ENCODE results near the gene MLNR.

Gene MLNR, protein sequence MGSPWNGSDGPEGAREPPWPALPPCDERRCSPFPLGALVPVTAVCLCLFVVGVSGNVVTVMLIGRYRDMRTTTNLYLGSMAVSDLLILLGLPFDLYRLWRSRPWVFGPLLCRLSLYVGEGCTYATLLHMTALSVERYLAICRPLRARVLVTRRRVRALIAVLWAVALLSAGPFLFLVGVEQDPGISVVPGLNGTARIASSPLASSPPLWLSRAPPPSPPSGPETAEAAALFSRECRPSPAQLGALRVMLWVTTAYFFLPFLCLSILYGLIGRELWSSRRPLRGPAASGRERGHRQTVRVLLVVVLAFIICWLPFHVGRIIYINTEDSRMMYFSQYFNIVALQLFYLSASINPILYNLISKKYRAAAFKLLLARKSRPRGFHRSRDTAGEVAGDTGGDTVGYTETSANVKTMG

DNA sequence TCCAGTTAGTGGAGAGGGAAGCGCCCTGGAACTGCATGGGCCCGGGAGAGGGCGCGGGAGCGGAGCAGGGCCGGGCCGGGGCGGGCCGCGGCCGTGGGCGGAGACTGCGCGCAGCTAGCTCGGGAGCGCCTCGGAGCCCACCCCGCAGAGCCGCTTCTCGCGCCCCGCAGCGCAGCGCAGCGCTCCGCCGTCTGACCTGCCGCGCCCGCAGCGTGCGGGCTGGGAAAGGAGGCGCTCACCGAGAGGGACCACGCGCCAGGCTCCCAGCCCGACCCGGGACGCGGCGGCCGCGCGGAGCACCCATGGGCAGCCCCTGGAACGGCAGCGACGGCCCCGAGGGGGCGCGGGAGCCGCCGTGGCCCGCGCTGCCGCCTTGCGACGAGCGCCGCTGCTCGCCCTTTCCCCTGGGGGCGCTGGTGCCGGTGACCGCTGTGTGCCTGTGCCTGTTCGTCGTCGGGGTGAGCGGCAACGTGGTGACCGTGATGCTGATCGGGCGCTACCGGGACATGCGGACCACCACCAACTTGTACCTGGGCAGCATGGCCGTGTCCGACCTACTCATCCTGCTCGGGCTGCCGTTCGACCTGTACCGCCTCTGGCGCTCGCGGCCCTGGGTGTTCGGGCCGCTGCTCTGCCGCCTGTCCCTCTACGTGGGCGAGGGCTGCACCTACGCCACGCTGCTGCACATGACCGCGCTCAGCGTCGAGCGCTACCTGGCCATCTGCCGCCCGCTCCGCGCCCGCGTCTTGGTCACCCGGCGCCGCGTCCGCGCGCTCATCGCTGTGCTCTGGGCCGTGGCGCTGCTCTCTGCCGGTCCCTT lies at the start of gene MLNR:
Gene MLNR, plus strand, starts transcription at position 303 of the 820 bp plus-strand sequence. Its CDS starts 0 bp downstream, at position 303.
- DNase-seq, result peak; percentile 72

DNA sequence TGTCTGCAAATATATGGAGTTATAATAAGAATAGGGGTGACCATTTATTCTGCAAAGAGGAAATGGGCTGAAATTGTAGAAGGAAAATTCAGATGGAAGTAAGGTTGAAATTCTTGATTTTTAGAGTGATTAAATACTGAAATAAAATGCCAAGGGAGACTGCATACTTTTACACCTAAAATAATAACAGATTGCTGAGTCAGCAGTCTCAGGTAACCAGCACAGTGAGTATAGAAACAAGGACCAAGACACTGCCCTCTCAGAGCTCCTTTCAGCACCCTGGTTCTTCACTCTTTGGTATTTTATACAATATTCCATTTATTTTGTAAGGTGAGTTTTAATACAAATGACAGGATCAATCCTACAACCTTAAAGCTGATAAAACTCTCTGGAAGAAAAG lies 48.8 kb upstream of the MLNR start:
- no peak for DNase-seq

DNA sequence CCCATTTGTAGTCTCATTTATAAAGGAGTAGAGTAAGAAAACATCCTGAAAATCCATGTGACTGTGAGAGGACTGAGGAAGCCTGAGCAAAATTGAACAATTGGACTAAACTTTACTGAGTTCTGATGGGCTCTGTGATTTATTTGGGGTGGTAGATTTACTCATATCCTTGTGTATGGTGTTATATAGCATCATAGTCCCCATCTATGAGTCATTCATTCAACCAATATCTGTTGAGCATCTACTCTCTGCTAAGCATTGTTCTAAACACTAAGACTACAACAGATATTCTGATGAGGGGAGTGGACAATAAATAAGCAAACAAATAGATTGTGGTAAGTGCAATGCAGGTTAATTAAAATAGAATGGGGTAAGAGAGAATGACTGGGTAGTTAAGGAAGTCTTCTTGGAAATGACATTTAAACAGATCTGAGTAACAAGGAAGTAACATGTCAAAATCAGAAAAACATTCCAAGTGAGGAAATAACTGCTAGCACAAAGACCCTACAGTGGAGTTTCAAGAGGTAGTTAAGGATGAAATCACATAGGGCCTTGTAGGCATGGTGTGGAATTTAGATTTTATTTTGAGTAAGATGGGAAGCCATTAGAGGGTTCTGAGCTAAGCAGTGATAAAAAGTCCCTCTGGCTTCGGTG lies 36.3 kb upstream of the MLNR start:
- DNase-seq, result no peak

DNA sequence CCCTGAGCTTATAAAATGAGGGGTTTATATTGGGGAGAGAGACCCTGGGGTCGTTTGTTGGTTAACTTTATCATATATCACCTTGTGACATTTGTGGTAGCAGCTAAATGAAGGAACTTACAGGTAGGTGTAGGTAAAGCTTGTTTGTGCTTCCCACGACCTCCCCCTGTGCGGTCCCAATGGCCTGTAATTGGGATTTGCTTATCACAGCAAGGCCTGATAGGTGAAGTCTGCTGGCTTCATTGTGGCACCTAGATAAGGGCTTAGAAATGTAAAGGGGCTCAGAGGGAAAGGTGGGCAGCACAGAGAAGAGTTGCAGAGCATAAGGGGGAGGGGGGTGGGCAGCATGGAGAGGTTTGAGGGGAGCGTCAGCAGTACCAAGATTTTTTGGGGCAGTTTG lies 35.5 kb upstream of the MLNR start:
- no peak for DNase-seq

DNA sequence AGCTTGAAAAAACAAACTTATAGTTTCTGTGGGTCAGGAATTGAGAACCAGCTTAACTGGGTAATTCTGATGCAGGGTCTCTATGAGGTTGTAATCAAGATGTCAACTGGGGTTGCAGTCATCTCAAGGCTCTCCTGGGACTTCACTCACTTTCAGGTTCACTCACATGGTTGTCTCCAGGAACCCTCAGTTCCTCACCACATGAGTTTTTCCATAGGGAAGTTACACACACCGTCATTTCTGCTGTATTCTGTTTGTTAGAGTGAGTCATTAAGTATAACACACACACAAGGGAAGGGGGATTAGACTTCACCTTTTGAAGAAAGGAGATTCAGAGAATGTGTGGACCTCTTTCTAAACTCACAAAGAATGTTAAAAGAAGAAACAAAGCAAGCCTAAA lies 34.9 kb upstream of the MLNR start:
- no peak for DNase-seq

DNA sequence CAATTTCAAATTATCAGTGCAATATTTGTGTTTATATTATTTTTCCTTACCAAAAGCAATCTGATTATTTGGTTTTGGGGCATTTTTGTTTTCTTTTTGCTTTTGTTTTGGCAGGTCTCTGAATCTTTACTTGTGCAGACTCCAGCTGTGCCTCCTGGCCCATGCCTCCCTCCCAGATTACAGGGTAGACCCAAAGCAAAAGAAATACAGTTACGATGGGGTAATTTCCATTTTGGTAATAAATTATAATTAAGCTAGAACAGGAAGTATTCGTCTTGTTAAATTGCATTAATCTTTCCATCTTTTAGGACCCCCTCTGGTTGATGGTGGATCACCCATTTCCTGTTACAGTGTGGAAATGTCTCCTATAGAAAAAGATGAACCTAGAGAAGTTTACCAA lies 29.2 kb upstream of the MLNR start:
- no peak for DNase-seq

DNA sequence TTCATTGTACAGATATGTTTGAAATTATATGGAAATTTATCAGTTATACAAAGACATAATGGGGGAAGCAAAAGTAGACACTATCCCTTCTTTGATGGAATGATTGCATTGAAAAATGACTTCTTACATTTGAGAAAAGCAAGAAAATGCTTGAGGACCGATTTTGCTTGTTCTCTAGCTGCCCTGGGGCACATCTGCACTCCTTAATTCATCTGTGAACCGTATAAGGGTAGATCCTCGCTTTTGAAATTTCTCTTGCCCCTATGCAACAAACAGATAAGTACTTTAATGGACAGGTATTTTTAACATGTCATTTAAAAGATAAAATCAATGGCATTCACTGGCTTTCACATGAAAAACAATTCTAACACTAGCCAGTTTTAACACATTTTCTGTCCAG lies 13.5 kb upstream of the MLNR start:
- DNase-seq, result no peak

DNA sequence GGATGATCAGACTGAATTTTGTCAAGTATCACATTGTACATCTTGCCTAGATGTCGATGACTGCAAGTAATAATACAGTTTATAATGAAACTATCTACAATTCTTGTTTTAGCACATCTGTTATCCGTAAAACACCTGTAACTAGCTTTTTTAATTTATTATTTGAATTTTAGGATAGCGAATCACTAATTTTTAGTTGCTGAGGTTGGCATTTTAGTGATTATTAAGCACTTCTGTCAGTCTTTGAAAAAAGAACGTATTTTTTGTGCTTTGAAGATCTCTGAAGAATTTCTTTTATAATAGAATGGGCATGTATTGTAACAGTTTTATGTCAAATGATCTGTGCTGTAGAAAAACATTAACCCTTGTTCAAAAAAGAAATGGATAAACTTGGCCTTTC lies 11.5 kb upstream of the MLNR start:
- DNase-seq, result no peak

DNA sequence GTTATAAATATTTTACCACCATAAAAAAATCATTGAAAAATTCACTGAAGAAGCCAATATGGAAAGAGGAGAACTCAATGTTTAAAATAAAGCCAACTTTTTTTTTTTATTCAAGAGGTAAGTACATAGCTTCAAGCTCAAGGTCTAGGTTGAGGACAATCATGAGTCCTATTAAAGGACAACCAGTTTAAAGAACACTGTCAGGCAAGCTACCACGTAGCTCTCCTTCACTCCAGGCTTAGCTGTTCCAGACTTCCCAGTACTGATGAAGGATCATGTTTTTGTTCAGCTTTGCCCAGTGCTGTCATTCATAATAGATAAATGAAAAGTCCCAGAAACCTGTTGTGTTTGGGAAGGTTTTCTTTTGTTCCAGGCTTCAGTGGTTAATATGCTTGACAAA lies 10.0 kb upstream of the MLNR start:
- DNase-seq, result no peak

DNA sequence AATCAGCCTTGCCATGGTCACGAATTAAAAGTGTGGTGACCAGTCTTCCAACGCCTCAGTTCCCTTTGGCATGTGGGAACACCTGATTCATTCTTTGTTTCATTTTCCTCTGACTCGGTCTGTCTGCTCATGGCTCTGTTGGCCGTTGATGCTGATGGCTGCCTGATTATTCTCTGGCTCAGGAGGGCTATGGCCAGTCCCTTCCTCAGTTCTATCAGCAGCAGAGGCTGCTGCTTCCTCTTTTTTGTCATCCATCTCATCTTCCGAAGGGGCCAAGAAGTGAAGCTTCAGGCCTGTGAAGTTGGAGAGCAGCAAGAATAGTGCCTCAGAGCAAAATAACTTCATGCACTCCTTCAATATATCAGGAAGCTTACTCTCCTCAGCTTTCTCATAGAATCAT lies 9.5 kb upstream of the MLNR start:
- DNase-seq, result no peak

DNA sequence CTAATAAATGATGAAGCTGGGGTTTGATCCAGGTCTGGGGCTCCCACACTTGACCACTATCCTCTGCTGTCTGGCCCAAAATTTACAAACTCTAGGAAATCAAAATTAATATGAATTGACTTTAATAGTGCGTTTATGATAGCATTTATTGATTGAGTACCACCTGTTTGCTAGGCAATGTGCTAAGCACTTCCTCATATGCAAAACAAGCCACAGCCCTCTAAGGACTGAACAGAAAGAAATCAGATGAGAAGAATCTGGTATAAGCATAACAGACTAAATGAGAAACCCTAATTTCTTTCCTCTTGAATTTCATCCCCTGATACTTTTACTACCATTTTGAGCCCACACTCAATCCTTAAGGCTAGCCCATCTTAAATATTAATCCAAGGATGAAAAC lies 6.6 kb upstream of the MLNR start:
- DNase-seq, result no peak

DNA sequence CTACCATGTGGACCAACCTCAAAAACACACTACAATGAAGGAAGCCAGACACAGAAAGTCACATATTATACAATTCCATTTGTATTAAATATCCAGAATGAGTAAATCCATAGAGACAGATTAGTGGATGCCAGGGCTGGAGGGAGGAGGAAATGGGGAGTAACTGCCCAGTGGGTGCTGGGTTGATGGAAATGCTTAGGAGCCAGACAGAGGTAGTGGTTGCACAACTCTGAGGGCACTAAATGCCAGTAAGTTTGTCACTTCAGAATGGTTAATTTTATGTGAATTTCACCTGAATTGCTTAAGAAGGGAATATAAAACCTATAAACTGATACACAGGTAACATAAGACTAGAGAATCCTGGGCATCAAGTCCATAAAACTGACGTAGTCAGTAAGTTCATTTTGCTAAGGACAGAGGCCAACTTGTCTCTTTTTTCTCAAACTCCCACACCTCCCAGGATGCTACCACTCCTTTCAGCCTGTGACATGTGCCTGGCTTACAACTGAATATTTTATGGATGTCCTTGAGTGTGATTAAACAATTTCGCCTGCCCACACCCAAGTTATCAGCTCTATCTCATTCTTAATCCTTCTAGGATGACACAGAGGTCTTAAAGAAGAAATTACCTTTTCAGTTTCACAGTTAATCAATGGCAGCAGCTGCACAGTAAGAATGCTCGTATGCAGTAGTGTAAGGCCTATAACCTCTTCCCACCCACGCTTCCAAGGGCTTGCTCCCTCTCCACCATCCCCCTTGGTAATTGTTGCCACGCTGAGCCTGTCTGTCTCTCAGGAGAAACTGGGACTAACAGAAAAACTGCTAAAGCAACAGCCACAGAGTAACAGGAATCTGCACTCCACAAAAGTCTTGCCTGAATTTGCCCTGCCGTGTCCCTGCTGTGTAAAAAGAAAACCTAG lies 5.9 kb upstream of the MLNR start:
- no peak for DNase-seq

DNA sequence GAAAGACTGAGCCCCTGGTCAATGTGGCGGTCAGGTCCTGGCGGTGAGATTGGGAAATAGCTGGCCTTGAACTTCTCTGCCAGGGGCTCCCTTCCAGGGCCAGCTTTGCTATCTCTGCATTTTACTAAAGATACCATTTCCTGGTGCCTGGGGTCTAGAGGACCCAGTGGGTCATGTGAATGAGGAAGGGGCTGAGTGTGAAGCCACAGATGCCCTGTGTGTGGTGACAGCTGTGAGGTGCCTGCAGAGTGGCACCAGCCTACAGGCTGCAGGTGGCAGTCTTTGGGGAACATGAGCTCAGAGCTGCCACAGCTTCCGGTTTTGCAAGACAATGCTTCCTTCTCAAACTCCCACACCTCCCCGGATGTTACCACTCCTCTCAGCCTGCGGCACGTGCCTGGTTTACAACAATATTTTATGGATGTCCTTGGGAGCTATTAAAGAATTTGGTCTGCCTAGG lies 5.2 kb upstream of the MLNR start:
- peak; percentile 67 for DNase-seq

DNA sequence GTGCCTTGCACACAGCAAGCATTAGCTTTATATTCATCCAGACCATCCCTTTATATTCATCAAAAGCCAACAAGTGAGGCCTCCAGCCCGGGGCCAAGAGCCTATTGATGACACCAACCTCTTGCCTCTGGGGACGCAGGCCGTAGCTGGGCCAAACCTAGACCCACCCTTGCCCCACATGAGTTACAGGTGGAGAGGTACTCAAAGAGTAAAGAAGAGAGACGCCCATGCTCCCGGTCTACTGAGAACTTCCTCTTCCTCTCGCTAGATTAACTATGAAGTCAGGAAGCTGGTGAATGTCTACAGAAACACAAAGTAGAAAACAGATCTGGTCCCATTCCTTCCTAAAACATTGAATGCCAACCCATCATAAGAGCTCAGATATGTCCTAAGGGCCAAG lies 3.8 kb upstream of the MLNR start:
- DNase-seq, result no peak

DNA sequence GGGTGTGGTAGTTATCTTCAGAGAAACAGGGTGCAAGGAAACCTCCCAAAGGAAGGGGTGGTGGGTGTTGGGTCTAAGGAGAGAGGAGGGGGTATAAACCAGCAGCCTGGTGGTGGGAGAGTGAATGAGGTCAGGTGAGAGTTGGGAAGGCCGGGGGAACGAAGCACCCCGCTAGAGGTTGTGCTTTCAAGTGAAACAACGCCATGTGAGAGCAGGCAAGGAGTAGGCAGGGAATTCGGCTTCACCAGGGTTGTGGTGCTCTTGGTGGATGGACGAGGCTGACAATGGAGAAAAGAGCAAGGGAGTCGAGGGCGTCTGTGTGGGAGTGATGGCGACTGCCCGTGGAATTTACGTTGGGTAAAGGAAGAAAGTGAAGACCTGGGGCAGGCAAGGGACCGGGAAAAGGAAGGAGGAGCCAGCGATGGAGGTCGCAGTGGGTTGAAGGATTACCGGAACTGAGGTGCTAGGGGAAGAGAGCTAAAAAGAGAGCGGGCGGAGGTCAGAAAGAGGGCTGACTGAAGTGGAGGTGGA lies 2.1 kb upstream of the MLNR start:
- no peak for DNase-seq

DNA sequence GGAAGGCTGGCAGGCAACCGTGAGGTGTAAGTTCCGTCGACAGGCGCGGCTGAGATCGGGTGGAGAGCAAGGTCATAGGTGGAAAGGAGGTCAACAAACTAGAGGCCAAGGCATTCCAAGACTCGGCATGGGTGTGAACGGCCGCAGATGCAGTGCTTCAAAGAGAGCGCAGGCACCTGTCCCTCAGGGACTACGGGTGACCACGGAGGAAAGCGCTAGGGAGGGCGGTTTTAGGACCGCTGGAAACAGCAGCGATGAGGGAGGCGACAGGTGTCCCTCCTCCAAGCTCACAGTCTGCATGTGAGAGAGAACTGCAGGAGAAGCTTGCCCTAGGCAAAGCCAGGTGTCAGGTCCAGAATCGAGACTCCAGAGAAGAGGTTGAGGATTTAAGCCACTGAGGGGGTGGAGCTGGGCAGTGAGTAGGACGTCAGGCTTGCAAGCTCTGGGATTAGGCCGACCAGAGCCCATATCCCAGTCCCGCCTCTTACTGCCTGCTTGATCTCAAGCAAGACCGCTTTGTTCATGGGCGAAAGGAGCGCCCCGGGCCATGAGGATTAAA lies 1.6 kb upstream of the MLNR start:
- no peak for DNase-seq

DNA sequence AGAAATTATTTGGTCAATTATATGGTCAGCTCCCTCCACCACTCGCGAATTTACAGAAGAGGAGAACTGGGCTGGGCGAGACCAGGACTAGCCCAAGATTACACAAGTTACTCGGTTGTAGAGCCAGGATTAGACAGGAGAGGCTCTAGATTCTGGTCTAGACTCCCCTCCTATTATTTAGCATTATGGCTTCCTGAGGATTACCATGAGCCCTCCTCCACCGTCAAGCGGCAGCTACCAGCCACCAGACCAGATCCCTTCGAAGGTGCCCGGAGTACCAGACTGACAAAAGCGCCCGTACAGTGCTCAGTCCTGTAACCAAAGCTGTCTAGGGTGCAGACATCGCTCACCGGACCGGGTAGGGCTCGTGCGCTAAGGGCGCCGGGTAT lies 497 bp upstream of the MLNR start:
- no peak for DNase-seq

DNA sequence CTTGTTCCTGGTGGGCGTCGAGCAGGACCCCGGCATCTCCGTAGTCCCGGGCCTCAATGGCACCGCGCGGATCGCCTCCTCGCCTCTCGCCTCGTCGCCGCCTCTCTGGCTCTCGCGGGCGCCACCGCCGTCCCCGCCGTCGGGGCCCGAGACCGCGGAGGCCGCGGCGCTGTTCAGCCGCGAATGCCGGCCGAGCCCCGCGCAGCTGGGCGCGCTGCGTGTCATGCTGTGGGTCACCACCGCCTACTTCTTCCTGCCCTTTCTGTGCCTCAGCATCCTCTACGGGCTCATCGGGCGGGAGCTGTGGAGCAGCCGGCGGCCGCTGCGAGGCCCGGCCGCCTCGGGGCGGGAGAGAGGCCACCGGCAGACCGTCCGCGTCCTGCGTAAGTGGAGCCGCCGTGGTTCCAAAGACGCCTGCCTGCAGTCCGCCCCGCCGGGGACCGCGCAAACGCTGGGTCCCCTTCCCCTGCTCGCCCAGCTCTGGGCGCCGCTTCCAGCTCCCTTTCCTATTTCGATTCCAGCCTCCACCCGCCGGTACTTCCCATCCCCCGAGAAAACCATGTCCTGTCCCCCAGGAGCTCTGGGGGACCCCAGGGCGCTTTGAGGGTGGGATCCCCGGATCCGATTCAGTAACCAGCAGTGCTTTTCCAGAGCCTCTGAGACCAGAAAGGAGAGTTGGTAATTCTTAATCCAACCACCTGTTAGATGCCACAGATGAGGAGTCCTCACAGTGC lies 885 bp downstream of the MLNR start:
- no peak for DNase-seq

DNA sequence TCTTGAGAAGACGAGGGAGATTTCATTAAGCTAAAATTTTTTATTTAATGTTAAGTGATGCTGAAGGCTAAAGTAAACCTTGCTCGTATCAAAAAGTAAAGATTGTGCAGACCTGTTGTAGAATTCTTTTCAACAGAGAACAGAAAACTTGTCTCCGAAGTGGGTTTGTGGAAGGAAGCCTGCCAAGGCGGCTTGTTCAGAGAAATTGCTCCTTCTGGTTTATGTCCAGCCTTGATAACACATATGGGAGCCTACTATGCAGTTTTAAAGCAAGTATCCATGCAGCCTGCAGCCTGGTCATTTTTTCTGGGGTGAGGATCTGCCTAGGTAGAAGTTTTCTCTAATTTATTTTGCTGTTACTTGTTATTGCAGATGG lies 1.4 kb downstream of the MLNR start:
- DNase-seq, result no peak

DNA sequence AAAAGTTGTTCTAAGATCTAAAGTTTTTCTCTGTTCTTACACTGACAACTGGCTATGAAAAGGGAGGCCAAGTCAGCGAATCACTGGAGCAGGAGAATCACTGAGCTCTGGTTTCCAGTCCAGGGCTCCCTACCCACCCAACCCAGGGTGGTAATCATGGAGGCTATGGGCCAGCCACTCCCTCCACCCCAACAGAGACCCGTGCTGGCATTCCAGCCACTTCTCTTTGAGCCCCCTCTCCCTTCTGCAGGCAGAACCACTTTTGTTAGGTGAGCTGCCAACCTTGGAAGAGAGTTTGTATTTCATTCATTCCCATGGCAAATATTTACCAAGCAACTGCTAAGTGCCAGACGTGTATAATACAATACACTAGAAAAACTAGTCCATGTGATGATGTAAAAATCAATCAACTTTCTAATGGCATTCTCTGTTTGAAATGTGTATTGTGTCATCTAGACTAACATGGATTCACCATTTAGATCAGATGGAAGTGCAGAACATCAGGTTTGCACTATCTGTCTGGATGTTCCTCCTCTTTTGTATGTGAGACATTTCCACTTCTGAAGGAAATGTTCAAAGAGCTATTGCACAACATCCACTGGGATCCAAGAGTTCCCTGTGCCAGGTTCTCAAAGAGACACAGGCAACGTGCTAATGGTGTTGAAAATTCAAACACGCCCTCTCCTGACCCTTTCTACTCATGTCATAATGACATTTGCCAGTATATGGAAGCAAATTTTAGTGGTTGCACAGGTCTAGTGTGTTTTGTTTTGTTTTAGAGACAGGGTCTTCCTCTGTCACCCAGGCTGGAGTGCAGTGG lies 5.3 kb downstream of the MLNR start:
- DNase-seq, result no peak
